HG03520 (cell line): ENCODE results near the gene KIF5A.
"Not testable (repeated sequence)": the region's sequence is repeated elsewhere in the genome, so short reads cannot be mapped to it uniquely, and the experiment has no call there.

Experiments
- ATAC-seq: cut with Tn5 transposase; IDR thresholded peaks from one replicate; pipeline ENCODE4 v1.9.1; 2021; ENCODE audit warnings: mild to moderate bottlenecking, moderate library complexity; ENCODE audit not compliant: unreplicated experiment

Gene KIF5A

DNA sequence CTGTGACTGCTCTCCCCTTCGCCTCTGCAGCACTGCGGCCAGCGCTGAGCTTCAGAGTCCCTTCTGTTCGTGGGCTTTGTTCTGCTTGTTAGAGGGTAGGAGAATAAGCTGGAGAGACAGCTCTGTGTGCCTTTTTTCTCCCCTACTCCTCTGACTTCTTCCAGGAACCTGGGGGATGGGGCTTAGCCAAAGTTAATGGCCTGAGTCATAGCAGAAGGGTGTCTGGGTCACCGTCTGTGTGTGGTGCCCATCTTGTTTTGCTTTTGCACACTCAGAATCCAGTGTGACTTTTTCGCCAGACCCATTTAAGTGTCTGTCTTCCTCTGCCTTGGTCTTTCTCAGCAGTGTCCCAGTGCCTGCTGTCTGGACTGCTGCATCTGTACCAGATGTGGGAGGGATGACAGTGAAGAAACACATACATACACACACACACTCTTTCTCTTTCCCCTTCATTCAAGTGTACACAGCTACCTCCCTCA lies 3.0 kb downstream of the KIF5A start:
- no peak for ATAC-seq

- no peak for ATAC-seq
These were observed 3.7 kb downstream of the KIF5A start for GRCh38 chr12:57553343-57554202.

DNA sequence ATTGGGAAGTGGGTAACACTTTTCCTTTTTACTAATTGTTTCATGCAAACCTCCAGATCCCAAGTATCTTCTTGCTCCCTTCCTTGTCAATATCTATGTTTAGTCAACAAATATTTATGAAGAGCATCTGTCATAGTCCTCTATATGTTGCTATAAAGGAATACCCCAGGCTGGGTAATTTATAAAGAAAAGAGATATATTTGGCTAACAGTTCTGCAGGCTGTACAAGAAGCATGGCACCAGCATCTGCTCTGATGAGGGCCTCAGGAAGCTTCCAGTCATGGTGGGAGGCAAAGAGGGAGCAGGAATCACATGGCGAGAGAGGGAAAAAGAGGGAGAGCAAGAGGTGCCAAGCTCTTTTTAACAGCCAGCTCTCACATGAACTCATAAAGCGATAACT lies 4.6 kb downstream of the KIF5A start:
- no peak for ATAC-seq

DNA sequence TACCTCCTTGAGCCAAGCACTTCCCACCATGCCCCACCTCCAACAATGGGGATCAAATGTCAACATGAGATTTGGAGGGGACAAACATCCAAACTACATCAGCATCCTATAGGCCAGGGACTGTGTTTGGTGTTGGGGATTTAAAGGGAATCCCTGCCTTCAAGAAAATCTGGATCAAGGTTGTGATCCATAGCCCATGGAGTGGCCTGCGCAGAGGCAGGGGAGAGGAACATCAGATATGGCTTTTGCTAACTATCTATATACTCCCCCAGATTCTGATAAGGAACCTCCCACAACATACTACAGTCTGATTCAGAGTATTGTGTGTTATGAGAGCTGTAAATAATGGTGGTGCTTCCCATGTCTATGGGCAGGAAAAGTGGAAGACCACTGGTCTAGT lies 5.1 kb downstream of the KIF5A start:
- ATAC-seq: no peak

- ATAC-seq: no peak
These were observed 9.0 kb downstream of the KIF5A start for GRCh38 chr12:57558864-57559263.

- no peak for ATAC-seq
These were observed 10.7 kb downstream of the KIF5A start for GRCh38 chr12:57560516-57560915.

DNA sequence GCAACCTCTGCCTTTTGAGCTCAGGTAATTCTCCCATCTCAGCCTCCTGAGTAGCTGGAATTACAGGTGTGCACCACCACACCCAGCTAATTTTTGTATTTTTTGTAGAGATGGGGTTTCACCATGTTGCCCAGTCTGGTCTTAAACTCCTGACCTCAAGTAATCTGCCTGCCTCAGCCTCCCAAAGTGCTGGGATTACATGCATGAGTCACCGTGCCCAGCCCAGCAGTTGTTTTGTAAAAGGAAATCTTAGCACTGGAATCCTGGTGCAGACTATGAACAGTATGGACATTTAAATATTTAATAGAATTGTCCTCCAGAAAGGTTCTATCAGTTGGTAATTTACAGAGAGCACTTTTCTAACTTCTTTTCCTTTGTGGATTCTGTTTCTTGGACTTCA lies 11.3 kb downstream of the KIF5A start:
- ATAC-seq: not testable (repeated sequence)

GRCh38 chr12:57563358-57563757 lies 13.5 kb downstream of the KIF5A start:
- ATAC-seq: no peak

DNA sequence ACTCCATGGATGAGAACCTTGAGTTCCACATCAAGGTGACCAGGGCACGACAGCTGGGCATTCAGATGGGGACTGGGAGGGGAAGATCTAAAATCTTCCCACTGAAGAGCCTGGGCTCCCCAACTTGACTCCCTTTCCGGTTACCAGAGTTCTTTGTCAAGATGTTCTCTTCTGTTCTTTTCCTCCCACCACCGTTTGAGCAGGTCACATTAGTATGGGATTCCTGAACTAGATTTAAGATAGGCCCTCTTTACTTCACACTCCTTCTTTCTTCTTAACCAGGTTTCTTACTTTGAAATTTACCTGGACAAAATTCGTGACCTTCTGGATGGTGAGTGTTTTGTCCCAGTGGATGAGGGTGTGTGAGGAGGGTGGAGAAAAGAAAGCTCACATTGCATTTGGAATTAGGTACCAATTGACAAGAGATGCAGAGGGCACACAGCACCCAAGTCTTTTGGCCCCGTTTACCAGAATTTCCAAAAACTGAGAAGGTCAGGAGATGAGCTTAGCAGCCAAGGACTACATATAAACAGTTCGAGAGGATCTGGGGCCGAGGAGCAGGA lies 14.4 kb downstream of the KIF5A start:
- no peak for ATAC-seq

DNA sequence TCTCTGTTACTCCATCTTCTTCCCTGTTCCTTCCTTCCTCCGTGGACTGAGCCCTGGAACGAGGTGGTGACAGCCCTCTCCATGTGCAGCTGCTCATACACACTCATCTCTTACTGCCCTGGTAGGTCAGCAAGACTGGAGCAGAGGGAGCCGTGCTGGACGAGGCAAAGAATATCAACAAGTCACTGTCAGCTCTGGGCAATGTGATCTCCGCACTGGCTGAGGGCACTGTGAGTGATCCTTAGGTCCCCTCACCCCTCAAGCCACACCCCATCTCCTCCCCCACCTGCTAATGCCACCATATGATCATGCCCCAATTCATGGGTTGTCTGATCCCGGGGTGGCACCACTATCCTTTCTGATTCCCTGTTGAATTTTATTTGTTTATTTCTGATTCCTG lies 19.0 kb downstream of the KIF5A start:
- ATAC-seq: no peak

DNA sequence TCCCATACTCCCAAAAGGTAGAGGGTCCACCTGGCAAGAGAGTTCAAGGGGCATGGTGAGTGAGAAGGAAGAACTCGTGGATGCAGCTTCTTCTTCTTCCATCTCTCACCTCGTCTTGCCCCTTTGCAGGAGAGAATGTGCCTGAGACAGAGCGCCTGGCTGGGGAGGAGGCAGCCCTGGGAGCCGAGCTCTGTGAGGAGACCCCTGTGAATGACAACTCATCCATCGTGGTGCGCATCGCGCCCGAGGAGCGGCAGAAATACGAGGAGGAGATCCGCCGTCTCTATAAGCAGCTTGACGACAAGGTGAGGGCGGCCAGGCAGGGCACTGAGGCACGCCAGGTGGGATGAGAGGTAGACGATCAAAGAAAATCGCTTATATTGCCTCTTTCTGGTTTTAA lies 20.0 kb downstream of the KIF5A start:
- no peak for ATAC-seq

GRCh38 chr12:57570438-57570837 lies 20.6 kb downstream of the KIF5A start:
- ATAC-seq: not testable (repeated sequence)

GRCh38 chr12:57571926-57572762 lies 22.3 kb downstream of the KIF5A start:
- no peak for ATAC-seq

DNA sequence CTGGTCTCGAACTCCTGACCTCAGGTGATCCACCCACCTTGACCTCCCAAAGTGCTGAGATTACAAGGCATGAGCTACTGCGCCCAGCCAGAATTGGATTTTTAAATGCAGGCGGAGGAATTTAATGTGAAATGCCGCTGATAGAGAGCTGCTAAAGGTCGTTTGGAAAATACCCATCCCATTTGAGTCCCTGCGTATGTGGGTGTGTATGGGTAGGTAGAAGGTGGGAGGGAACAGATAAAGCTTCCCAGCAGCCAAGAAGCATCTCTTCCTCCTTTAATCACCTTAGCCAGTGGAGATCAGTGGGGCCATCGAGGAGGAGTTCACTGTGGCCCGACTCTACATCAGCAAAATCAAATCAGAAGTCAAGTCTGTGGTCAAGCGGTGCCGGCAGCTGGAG lies 25.0 kb downstream of the KIF5A start:
- ATAC-seq: no peak

DNA sequence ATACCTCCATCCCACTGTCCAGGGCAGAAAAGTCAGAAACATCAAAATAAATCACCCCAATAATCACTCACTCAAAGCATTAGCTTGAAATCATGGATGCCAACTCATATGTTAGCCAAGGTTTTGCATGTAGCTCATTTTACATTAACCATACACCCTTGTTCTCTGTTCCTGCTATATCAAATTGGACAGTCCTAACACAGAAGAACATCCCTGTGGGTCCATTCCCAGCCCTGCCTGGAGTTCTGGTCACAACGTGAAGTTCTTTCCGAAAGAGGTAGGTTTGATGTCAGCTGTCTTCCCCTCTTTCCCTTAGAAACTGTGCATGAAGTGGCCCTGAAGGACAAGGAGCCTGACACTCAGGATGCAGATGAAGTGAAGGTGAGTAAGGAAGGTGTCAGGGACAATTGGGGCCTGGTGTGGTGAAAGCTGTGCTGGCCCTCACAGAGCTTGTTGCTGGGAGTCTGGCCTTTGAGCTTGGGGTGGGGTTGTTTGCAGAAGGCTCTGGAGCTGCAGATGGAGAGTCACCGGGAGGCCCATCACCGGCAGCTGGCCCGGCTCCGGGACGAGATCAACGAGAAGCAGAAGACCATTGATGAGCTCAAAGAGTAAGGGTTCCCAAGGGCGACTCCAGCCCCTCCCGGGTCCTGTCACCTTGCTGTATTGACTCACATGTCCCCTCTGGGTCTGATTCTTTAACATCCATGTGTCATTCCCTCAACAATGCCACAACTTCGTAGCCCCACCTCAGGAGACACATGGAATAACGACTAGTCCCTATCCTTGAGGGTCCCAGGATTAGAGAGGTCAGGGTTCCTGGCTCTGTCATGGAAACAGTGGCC lies 26.1 kb downstream of the KIF5A start:
- no peak for ATAC-seq

GRCh38 chr12:57576613-57577160 lies 26.8 kb downstream of the KIF5A start:
- ATAC-seq: no peak

DNA sequence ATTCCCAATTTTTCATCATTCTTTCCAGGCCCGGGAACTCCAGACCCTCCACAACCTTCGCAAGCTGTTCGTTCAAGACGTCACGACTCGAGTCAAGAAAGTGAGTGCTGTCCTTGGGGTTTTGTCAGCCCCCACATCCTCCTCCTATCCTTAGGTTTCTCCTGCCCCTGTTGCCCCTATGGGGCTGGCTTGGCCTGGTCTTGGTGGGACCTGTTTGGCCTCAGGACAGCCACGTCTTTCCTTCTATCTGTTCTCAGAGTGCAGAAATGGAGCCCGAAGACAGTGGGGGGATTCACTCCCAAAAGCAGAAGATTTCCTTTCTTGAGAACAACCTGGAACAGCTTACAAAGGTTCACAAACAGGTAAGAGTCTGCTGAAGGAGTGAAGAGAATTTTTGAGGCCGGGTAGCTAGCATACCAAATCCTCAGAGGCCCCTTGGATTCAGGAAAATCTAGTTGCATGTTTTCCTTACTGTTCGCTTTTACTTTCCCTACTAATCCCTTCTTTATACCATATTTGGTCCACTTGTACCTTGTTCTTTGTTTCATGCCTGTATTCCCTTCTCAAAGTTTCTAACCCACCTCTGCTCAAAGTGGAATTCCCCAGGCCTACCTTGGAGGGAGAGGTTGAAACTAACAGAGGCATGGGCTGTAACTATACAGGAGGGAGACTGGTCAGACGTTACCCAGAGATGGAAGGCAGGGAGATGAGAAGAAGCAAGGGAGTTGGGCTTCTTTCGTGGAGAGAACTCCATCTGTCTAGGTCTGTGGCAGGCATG lies 28.3 kb downstream of the KIF5A start:
- no peak for ATAC-seq

GRCh38 chr12:57579011-57579410 lies 29.2 kb downstream of the KIF5A start:
- ATAC-seq: no peak

DNA sequence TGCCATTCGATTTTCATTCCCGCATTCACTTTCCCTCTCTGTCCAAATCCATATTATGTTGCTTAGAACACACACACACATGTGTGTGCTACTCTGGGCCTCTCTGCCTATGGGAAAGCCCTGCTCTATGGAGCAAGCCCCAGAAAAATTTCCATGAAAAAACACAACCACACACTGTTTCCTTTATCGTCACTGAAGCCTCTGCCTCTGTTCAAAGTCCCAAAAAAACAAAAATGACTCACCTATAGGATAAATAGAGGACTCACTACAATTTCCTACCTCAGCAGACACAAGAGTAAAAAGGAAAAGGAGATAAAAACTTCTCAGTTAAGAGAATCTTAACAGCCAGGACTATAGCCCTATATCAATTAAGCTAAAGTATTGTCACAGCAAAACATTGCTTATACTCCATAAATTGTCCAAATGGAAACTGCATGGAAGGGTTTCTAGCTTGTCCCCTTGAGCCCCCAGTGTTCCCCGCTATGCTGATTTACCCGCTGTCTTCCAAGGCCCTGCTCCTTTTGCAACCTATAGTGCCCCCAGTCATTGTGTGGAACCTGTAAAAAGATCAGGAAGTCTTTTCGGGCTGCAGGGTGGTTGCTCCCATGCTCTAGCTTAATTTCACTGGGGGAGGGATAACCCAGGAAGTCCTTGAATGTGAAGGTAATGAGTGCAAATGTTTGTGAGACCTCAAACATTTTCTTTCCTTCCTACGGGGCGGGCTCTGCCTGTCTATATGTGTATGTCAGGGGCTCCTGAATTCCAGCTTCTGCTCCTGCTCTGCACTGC lies 30.0 kb downstream of the KIF5A start:
- no peak for ATAC-seq
